Skeletal muscle tissue (tissue), 4 donors: ENCODE measurements around the gene APBB2. TPM values are rescaled to one million over a fixed set of nuclear protein-coding genes. Genes with fewer than 3 reads are reported as not detected.

ENCODE experiments used
- H3K27ac ChIP-seq: one replicate; pipeline ENCODE4 v1.7.0; 2013; ENCODE audit warnings: mild to moderate bottlenecking, low read depth, low read length, inconsistent platforms
- H3K27me3 ChIP-seq, 3 donors: one replicate each; pipeline ENCODE4 v1.7.0; 2013; ENCODE audit warnings: low read length in 3 of 3; ENCODE audit not compliant: control insufficient read depth in 3 of 3, insufficient read depth in 3 of 3
- H3K36me3 ChIP-seq, 3 donors: one replicate each; pipeline ENCODE4 v1.7.0; 2013; ENCODE audit warnings: low read length in 3 of 3; ENCODE audit not compliant: control insufficient read depth in 3 of 3, insufficient read depth in 3 of 3
- H3K4me1 ChIP-seq, 3 donors: one replicate each; pipeline ENCODE4 v1.7.0; 2013; ENCODE audit warnings: low read length in 3 of 3, mild to moderate bottlenecking in 3 of 3; ENCODE audit not compliant: control insufficient read depth in 3 of 3, insufficient read depth in 3 of 3
- H3K4me3 ChIP-seq, 3 donors: one replicate each; pipeline ENCODE4 v1.7.0; 2013; ENCODE audit warnings: low read length in 3 of 3
- H3K9ac ChIP-seq, 3 donors: one replicate each; pipeline ENCODE4 v1.7.0; 2013; ENCODE audit warnings: low read length in 3 of 3, mild to moderate bottlenecking in 3 of 3, moderate library complexity in 2 of 3, low read depth in 1 of 3
- H3K9me3 ChIP-seq, 3 donors: one replicate each; pipeline ENCODE4 v1.7.0; 2013; ENCODE audit warnings: low read length in 3 of 3; ENCODE audit not compliant: control insufficient read depth in 3 of 3
- total RNA-seq: library from RNA; depleted of rRNA; stranded (reverse); fragments of >200 nt; gene quantifications from one replicate; pipeline ENCODE4 v1.2.3, GENCODE V29; 2014
- donor health status: Osteomylitis.

Gene APBB2
- total RNA-seq, 1 donor from 2014 or later, result 41.2 TPM

GRCh38 chr4:40937140-40937725, 277.1 kb downstream of the APBB2 start:
- Histone ChIP-seq H3K27me3 (no peaks in the 10 kb centered on the region), H3K9me3 (no peaks in the 10 kb centered on the region), H3K9ac (no peak overlapping the region), H3K4me3 (no peak overlapping the region), H3K27ac (no peak overlapping the region), H3K4me1 (peaks cover 34 to 35% (median 34%) of the 10 kb centered on the region in 3 donors), H3K36me3 (peaks cover 0 to 4% (median 2%) of the 10 kb centered on the region in 3 donors)

GRCh38 chr4:40934676-40935075, 279.7 kb downstream of the APBB2 start:
- peaks cover 0 to 4% (median 2%) of the 10 kb centered on the region in 3 donors for H3K36me3 ChIP-seq

GRCh38 chr4:40933272-40934053, 280.9 kb downstream of the APBB2 start:
- Histone ChIP-seq H3K4me3 (no peak overlapping the region), H3K27ac (no peak overlapping the region), H3K9me3 (no peaks in the 10 kb centered on the region), H3K27me3 (no peaks in the 10 kb centered on the region), H3K36me3 (peaks cover 0 to 4% (median 2%) of the 10 kb centered on the region in 3 donors), H3K9ac (no peak overlapping the region), H3K4me1 (peaks cover 4 to 10% (median 10%) of the 10 kb centered on the region in 3 donors)

More at GRCh38 chr4:40934676-40935075, 279.7 kb downstream of the APBB2 start:
- Histone ChIP-seq H3K4me1 (peaks cover 8 to 16% (median 15%) of the 10 kb centered on the region in 3 donors), H3K9ac (no peak overlapping the region), H3K27ac (no peak overlapping the region), H3K9me3 (no peaks in the 10 kb centered on the region), H3K27me3 (no peaks in the 10 kb centered on the region), H3K4me3 (no peak overlapping the region)

- Histone ChIP-seq H3K9ac (no peak overlapping the region), H3K9me3 (no peaks in the 10 kb centered on the region), H3K27me3 (no peaks in the 10 kb centered on the region), H3K4me3 (no peak overlapping the region), H3K4me1 (peaks cover 8 to 9% (median 8%) of the 10 kb centered on the region in 3 donors), H3K27ac (no peak overlapping the region), H3K36me3 (peaks cover 0 to 4% (median 2%) of the 10 kb centered on the region in 3 donors)
Observed at GRCh38 chr4:40931841-40932240, 282.5 kb downstream of the APBB2 start.

GRCh38 chr4:40931238-40931637, 283.1 kb downstream of the APBB2 start:
- Histone ChIP-seq H3K9me3 (no peaks in the 10 kb centered on the region), H3K27me3 (no peaks in the 10 kb centered on the region), H3K36me3 (peaks cover 0 to 4% (median 2%) of the 10 kb centered on the region in 3 donors), H3K9ac (no peak overlapping the region), H3K4me3 (no peak overlapping the region), H3K27ac (no peak overlapping the region), H3K4me1 (peaks cover 8 to 9% (median 8%) of the 10 kb centered on the region in 3 donors)

GRCh38 chr4:40927074-40927473, 287.3 kb downstream of the APBB2 start:
- Histone ChIP-seq H3K4me1 (peaks cover 9 to 17% (median 15%) of the 10 kb centered on the region in 3 donors), H3K27me3 (no peaks in the 10 kb centered on the region), H3K27ac (no peak overlapping the region), H3K9ac (no peak overlapping the region), H3K4me3 (no peak overlapping the region), H3K9me3 (no peaks in the 10 kb centered on the region), H3K36me3 (no peaks in the 10 kb centered on the region)

- Histone ChIP-seq H3K4me3 (no peak overlapping the region), H3K27me3 (no peaks in the 10 kb centered on the region), H3K9me3 (no peaks in the 10 kb centered on the region), H3K36me3 (no peaks in the 10 kb centered on the region), H3K27ac (no peak overlapping the region), H3K9ac (no peak overlapping the region), H3K4me1 (peaks cover 9 to 17% (median 15%) of the 10 kb centered on the region in 3 donors)
Observed at GRCh38 chr4:40924793-40925117, 289.6 kb downstream of the APBB2 start.

GRCh38 chr4:40924096-40924792, 290.1 kb downstream of the APBB2 start:
- Histone ChIP-seq H3K9ac (peak overlapping the region in 1 of 3 donors; percentile 15), H3K36me3 (no peaks in the 10 kb centered on the region), H3K4me3 (peak overlapping the region in 2 of 3 donors; percentile 35 to 49), H3K9me3 (no peaks in the 10 kb centered on the region), H3K4me1 (peaks cover 9 to 19% (median 15%) of the 10 kb centered on the region in 3 donors), H3K27ac (peak overlapping the region; percentile 52), H3K27me3 (no peaks in the 10 kb centered on the region)

- H3K4me3 ChIP-seq, result peak overlapping the region in 2 of 3 donors; percentile 2 to 15
- H3K27me3 ChIP-seq, result no peaks in the 10 kb centered on the region
- peak overlapping the region in 2 of 3 donors; percentile 15 to 28 for H3K9ac ChIP-seq
- no peaks in the 10 kb centered on the region for H3K9me3 ChIP-seq
- peak overlapping the region; percentile 52 for H3K27ac ChIP-seq
- H3K4me1 ChIP-seq, result peaks cover 9 to 26% (median 15%) of the 10 kb centered on the region in 3 donors
- no peaks in the 10 kb centered on the region for H3K36me3 ChIP-seq
Observed at GRCh38 chr4:40923316-40924095, 290.8 kb downstream of the APBB2 start.
